PC-9 (cell line): Measurements from ENCODE around the gene FERMT1.

ENCODE experiments used
- CTCF ChIP-seq: fragments of 200-600 bp; sonication (generic); conservative IDR thresholded peaks from 2 replicates; pipeline ENCODE4 v1.6.1; 2017; ENCODE audit warnings: mixed run types, antibody characterized with exemption, mild to moderate bottlenecking, moderate library complexity
- EZH2 ChIP-seq: fragments of 200-600 bp; sonication (generic); IDR thresholded peaks from 2 replicates; pipeline ENCODE4 v1.8.0; 2017; ENCODE audit warnings: antibody characterized with exemption, low read depth

- TF ChIP-seq CTCF, result no peak
- TF ChIP-seq EZH2, result no peak
Observed at GRCh38 chr20:6046432-6046831, 76.4 kb downstream of the FERMT1 start.
